HCT116 (cell line): Measurements from ENCODE around the gene SLC17A4.

Experiments used
- EGR1 ChIP-seq: IDR thresholded peaks from 2 replicates; pipeline ENCODE4 v1.6.1; 2012; ENCODE audit warnings: low read depth
- POLR2A ChIP-seq: IDR thresholded peaks from 2 replicates; pipeline ENCODE4 v1.7.0; 2011; ENCODE audit warnings: borderline replicate concordance; ENCODE audit not compliant: insufficient read depth, insufficient read length; ENCODE audit errors: extremely low read depth
- SP1 ChIP-seq: IDR thresholded peaks from 2 replicates; pipeline ENCODE4 v1.6.1; 2012; ENCODE audit warnings: low read depth
- SRF ChIP-seq: IDR thresholded peaks from 2 replicates; pipeline ENCODE4 v1.6.1; 2012; ENCODE audit warnings: low read depth
- YY1 ChIP-seq: IDR thresholded peaks from 2 replicates; pipeline ENCODE4 v1.6.1; 2011; ENCODE audit warnings: low read length, low read depth, moderate library complexity, mild to moderate bottlenecking; ENCODE audit not compliant: insufficient replicate concordance; ENCODE audit errors: extremely low read depth
- TF ChIP-seq, protein P1 (sequence below), 3 experiments: fragments of 200-600 bp in 1 of 3; sonication (generic) in 1 of 3; IDR thresholded peaks in 2 of 3; conservative IDR thresholded peaks in 1 of 3; 2 replicates each; pipeline ENCODE4 v1.5.1; 2012 to 2017; ENCODE audit warnings: low read depth in 2 of 3, low read length in 2 of 3, antibody characterized with exemption in 1 of 3, borderline replicate concordance in 1 of 3, control low read depth in 1 of 3, mild to moderate bottlenecking in 1 of 3, mixed read lengths in 1 of 3, mixed run types in 1 of 3, moderate library complexity in 1 of 3; ENCODE audit not compliant: insufficient read depth in 1 of 3

DNA sequence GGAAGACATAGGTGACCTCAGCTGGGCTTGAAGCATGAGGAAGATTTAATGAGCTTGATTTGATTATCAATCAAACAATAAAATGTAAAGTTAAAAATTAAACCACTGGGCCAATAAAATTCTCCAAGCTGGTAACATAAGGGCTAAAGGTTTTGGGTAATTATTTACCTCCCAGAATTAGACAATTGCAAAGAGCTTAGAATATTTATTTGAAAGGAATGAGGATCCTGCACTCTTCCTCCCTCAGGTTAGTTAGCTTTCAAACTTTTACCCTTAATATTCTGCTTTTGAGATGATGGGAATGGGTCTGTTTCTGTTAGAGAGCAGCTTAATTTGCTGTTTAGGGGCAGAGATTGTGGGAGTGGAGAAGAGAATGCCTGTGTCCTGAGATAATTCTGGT is at the start of gene SLC17A4:
- TF ChIP-seq, protein P1, sequence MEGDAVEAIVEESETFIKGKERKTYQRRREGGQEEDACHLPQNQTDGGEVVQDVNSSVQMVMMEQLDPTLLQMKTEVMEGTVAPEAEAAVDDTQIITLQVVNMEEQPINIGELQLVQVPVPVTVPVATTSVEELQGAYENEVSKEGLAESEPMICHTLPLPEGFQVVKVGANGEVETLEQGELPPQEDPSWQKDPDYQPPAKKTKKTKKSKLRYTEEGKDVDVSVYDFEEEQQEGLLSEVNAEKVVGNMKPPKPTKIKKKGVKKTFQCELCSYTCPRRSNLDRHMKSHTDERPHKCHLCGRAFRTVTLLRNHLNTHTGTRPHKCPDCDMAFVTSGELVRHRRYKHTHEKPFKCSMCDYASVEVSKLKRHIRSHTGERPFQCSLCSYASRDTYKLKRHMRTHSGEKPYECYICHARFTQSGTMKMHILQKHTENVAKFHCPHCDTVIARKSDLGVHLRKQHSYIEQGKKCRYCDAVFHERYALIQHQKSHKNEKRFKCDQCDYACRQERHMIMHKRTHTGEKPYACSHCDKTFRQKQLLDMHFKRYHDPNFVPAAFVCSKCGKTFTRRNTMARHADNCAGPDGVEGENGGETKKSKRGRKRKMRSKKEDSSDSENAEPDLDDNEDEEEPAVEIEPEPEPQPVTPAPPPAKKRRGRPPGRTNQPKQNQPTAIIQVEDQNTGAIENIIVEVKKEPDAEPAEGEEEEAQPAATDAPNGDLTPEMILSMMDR (IDR thresholded peaks at IDR 0.05 in 2 of 3, conservative IDR thresholded peaks at IDR 0.05 in 1 of 3; ENCODE audit: borderline replicate concordance in 1 of 3, insufficient read depth in 1 of 3, low read depth in 2 of 3, low read length in 2 of 3): no peak
- no peak for TF ChIP-seq SRF
- no peak for TF ChIP-seq YY1
- no peak for TF ChIP-seq EGR1
- TF ChIP-seq SP1: no peak
- no peak for TF ChIP-seq POLR2A
